ENCODE measurements around the gene CHCHD3.

CHCHD3 gene

GRCh38 chr7:132825932-132826835 is 255.7 kb downstream of the CHCHD3 start:
- Histone ChIP-seq H3K4me3 (ENCODE audit: low read depth in 1 of 5, low read length in 5 of 5) (no peak overlapping the region), H3K9ac (ENCODE audit: low read length in 5 of 5) (no peak overlapping the region), H3K27ac (ENCODE audit: low read depth, low read length) (no peak overlapping the region), H3K36me3 (ENCODE audit: control insufficient read depth in 5 of 5, insufficient read depth in 5 of 5, low read length in 5 of 5) (no peaks in the 10 kb centered on the region), H3K9me3 (ENCODE audit: control insufficient read depth in 5 of 5, low read length in 5 of 5) (no peaks in the 10 kb centered on the region), H3K27me3 (ENCODE audit: control insufficient read depth in 5 of 5, insufficient read depth in 4 of 5, low read length in 5 of 5) (no peaks in the 10 kb centered on the region), H3K4me1 (ENCODE audit: control insufficient read depth in 5 of 5, insufficient read depth in 5 of 5, low read length in 5 of 5) (no peaks in the 10 kb centered on the region)

- no peak overlapping the region for H3K4me3 ChIP-seq (ENCODE audit: low read depth in 1 of 5, low read length in 5 of 5)
- no peaks in the 10 kb centered on the region for H3K4me1 ChIP-seq (ENCODE audit: control insufficient read depth in 5 of 5, insufficient read depth in 5 of 5, low read length in 5 of 5)
- no peaks in the 10 kb centered on the region for H3K27me3 ChIP-seq (ENCODE audit: control insufficient read depth in 5 of 5, insufficient read depth in 4 of 5, low read length in 5 of 5)
- H3K36me3 ChIP-seq (ENCODE audit: control insufficient read depth in 5 of 5, insufficient read depth in 5 of 5, low read length in 5 of 5): no peaks in the 10 kb centered on the region
- no peak overlapping the region for H3K9ac ChIP-seq (ENCODE audit: low read length in 5 of 5)
- no peaks in the 10 kb centered on the region for H3K9me3 ChIP-seq (ENCODE audit: control insufficient read depth in 5 of 5, low read length in 5 of 5)
- H3K27ac ChIP-seq (ENCODE audit: low read depth, low read length): no peak overlapping the region
Measured at GRCh38 chr7:132825222-132825621, 256.7 kb downstream of the CHCHD3 start.

- H3K4me1 ChIP-seq (ENCODE audit: control insufficient read depth in 5 of 5, insufficient read depth in 5 of 5, low read length in 5 of 5): peaks cover 0 to 19% (median 16%) of the 10 kb centered on the region in 5 donors
- no peak overlapping the region for H3K27ac ChIP-seq (ENCODE audit: low read depth, low read length)
- H3K4me3 ChIP-seq (ENCODE audit: low read depth in 1 of 5, low read length in 5 of 5): no peak overlapping the region
- H3K9ac ChIP-seq (ENCODE audit: low read length in 5 of 5): no peak overlapping the region
- no peaks in the 10 kb centered on the region for H3K36me3 ChIP-seq (ENCODE audit: control insufficient read depth in 5 of 5, insufficient read depth in 5 of 5, low read length in 5 of 5)
- no peaks in the 10 kb centered on the region for H3K9me3 ChIP-seq (ENCODE audit: control insufficient read depth in 5 of 5, low read length in 5 of 5)
- H3K27me3 ChIP-seq (ENCODE audit: control insufficient read depth in 5 of 5, insufficient read depth in 4 of 5, low read length in 5 of 5): no peaks in the 10 kb centered on the region
Measured at GRCh38 chr7:132819648-132820047, 262.2 kb downstream of the CHCHD3 start.

GRCh38 chr7:132817949-132818348 is 263.9 kb downstream of the CHCHD3 start:
- Histone ChIP-seq H3K9ac (ENCODE audit: low read length in 5 of 5) (no peak overlapping the region), H3K27me3 (ENCODE audit: control insufficient read depth in 5 of 5, insufficient read depth in 4 of 5, low read length in 5 of 5) (no peaks in the 10 kb centered on the region), H3K27ac (ENCODE audit: low read depth, low read length) (no peak overlapping the region), H3K36me3 (ENCODE audit: control insufficient read depth in 5 of 5, insufficient read depth in 5 of 5, low read length in 5 of 5) (no peaks in the 10 kb centered on the region), H3K4me3 (ENCODE audit: low read depth in 1 of 5, low read length in 5 of 5) (no peak overlapping the region), H3K4me1 (ENCODE audit: control insufficient read depth in 5 of 5, insufficient read depth in 5 of 5, low read length in 5 of 5) (peaks cover 0 to 21% (median 18%) of the 10 kb centered on the region in 5 donors), H3K9me3 (ENCODE audit: control insufficient read depth in 5 of 5, low read length in 5 of 5) (no peaks in the 10 kb centered on the region)

- Histone ChIP-seq H3K9ac (ENCODE audit: low read length in 5 of 5) (no peak overlapping the region), H3K4me1 (ENCODE audit: control insufficient read depth in 5 of 5, insufficient read depth in 5 of 5, low read length in 5 of 5) (peaks cover 0 to 21% (median 18%) of the 10 kb centered on the region in 5 donors), H3K27ac (ENCODE audit: low read depth, low read length) (no peak overlapping the region), H3K27me3 (ENCODE audit: control insufficient read depth in 5 of 5, insufficient read depth in 4 of 5, low read length in 5 of 5) (no peaks in the 10 kb centered on the region), H3K4me3 (ENCODE audit: low read depth in 1 of 5, low read length in 5 of 5) (no peak overlapping the region), H3K36me3 (ENCODE audit: control insufficient read depth in 5 of 5, insufficient read depth in 5 of 5, low read length in 5 of 5) (peaks cover 0 to 2% (median 0%) of the 10 kb centered on the region in 5 donors), H3K9me3 (ENCODE audit: control insufficient read depth in 5 of 5, low read length in 5 of 5) (no peaks in the 10 kb centered on the region)
Measured at GRCh38 chr7:132815696-132816311, 266.1 kb downstream of the CHCHD3 start.

- Histone ChIP-seq H3K9ac (ENCODE audit: low read length in 5 of 5) (no peak overlapping the region), H3K4me1 (ENCODE audit: control insufficient read depth in 5 of 5, insufficient read depth in 5 of 5, low read length in 5 of 5) (peaks cover 0 to 21% (median 18%) of the 10 kb centered on the region in 5 donors), H3K27me3 (ENCODE audit: control insufficient read depth in 5 of 5, insufficient read depth in 4 of 5, low read length in 5 of 5) (no peaks in the 10 kb centered on the region), H3K27ac (ENCODE audit: low read depth, low read length) (no peak overlapping the region), H3K4me3 (ENCODE audit: low read depth in 1 of 5, low read length in 5 of 5) (no peak overlapping the region), H3K9me3 (ENCODE audit: control insufficient read depth in 5 of 5, low read length in 5 of 5) (no peaks in the 10 kb centered on the region), H3K36me3 (ENCODE audit: control insufficient read depth in 5 of 5, insufficient read depth in 5 of 5, low read length in 5 of 5) (peaks cover 0 to 2% (median 0%) of the 10 kb centered on the region in 5 donors)
Measured at GRCh38 chr7:132815130-132815529, 266.8 kb downstream of the CHCHD3 start.

GRCh38 chr7:132810561-132810960 is 271.3 kb downstream of the CHCHD3 start:
- H3K4me3 ChIP-seq (ENCODE audit: low read depth in 1 of 5, low read length in 5 of 5): no peak overlapping the region
- no peaks in the 10 kb centered on the region for H3K9me3 ChIP-seq (ENCODE audit: control insufficient read depth in 5 of 5, low read length in 5 of 5)
- H3K27ac ChIP-seq (ENCODE audit: low read depth, low read length): no peak overlapping the region
- H3K36me3 ChIP-seq (ENCODE audit: control insufficient read depth in 5 of 5, insufficient read depth in 5 of 5, low read length in 5 of 5): peaks cover 0 to 2% (median 0%) of the 10 kb centered on the region in 5 donors
- no peaks in the 10 kb centered on the region for H3K27me3 ChIP-seq (ENCODE audit: control insufficient read depth in 5 of 5, insufficient read depth in 4 of 5, low read length in 5 of 5)
- peaks cover 0 to 17% (median 11%) of the 10 kb centered on the region in 5 donors for H3K4me1 ChIP-seq (ENCODE audit: control insufficient read depth in 5 of 5, insufficient read depth in 5 of 5, low read length in 5 of 5)
- H3K9ac ChIP-seq (ENCODE audit: low read length in 5 of 5): no peak overlapping the region

- peaks cover 0 to 2% (median 0%) of the 10 kb centered on the region in 5 donors for H3K36me3 ChIP-seq (ENCODE audit: control insufficient read depth in 5 of 5, insufficient read depth in 5 of 5, low read length in 5 of 5)
- no peaks in the 10 kb centered on the region for H3K9me3 ChIP-seq (ENCODE audit: control insufficient read depth in 5 of 5, low read length in 5 of 5)
- no peaks in the 10 kb centered on the region for H3K27me3 ChIP-seq (ENCODE audit: control insufficient read depth in 5 of 5, insufficient read depth in 4 of 5, low read length in 5 of 5)
- H3K27ac ChIP-seq (ENCODE audit: low read depth, low read length): no peak overlapping the region
- peaks cover 0 to 6% (median 0%) of the 10 kb centered on the region in 5 donors for H3K4me1 ChIP-seq (ENCODE audit: control insufficient read depth in 5 of 5, insufficient read depth in 5 of 5, low read length in 5 of 5)
- no peak overlapping the region for H3K9ac ChIP-seq (ENCODE audit: low read length in 5 of 5)
- H3K4me3 ChIP-seq (ENCODE audit: low read depth in 1 of 5, low read length in 5 of 5): no peak overlapping the region
Measured at GRCh38 chr7:132806834-132807233, 275.1 kb downstream of the CHCHD3 start.

GRCh38 chr7:132805766-132806165 is 276.1 kb downstream of the CHCHD3 start:
- no peak overlapping the region for H3K27ac ChIP-seq (ENCODE audit: low read depth, low read length)
- no peak overlapping the region for H3K4me3 ChIP-seq (ENCODE audit: low read depth in 1 of 5, low read length in 5 of 5)
- peaks cover 0 to 6% (median 0%) of the 10 kb centered on the region in 5 donors for H3K4me1 ChIP-seq (ENCODE audit: control insufficient read depth in 5 of 5, insufficient read depth in 5 of 5, low read length in 5 of 5)
- H3K9ac ChIP-seq (ENCODE audit: low read length in 5 of 5): no peak overlapping the region
- H3K36me3 ChIP-seq (ENCODE audit: control insufficient read depth in 5 of 5, insufficient read depth in 5 of 5, low read length in 5 of 5): no peaks in the 10 kb centered on the region
- H3K9me3 ChIP-seq (ENCODE audit: control insufficient read depth in 5 of 5, low read length in 5 of 5): no peaks in the 10 kb centered on the region
- H3K27me3 ChIP-seq (ENCODE audit: control insufficient read depth in 5 of 5, insufficient read depth in 4 of 5, low read length in 5 of 5): no peaks in the 10 kb centered on the region

GRCh38 chr7:132804849-132805485 is 276.9 kb downstream of the CHCHD3 start:
- H3K4me1 ChIP-seq (ENCODE audit: control insufficient read depth in 5 of 5, insufficient read depth in 5 of 5, low read length in 5 of 5): peaks cover 0 to 6% (median 0%) of the 10 kb centered on the region in 5 donors
- H3K4me3 ChIP-seq (ENCODE audit: low read depth in 1 of 5, low read length in 5 of 5): no peak overlapping the region
- no peak overlapping the region for H3K27ac ChIP-seq (ENCODE audit: low read depth, low read length)
- H3K9ac ChIP-seq (ENCODE audit: low read length in 5 of 5): no peak overlapping the region
- no peaks in the 10 kb centered on the region for H3K36me3 ChIP-seq (ENCODE audit: control insufficient read depth in 5 of 5, insufficient read depth in 5 of 5, low read length in 5 of 5)
- no peaks in the 10 kb centered on the region for H3K9me3 ChIP-seq (ENCODE audit: control insufficient read depth in 5 of 5, low read length in 5 of 5)
- no peaks in the 10 kb centered on the region for H3K27me3 ChIP-seq (ENCODE audit: control insufficient read depth in 5 of 5, insufficient read depth in 4 of 5, low read length in 5 of 5)

All from subcutaneous abdominal adipose tissue (tissue), 5 donors.